ENCODE data around the gene IFRD2.
"Not testable (repeated sequence)": the region's sequence is repeated elsewhere in the genome, so short reads cannot be mapped to it uniquely, and the experiment has no call there.

Gene IFRD2

GRCh38 chr3:50287262-50287661 is 5.0 kb downstream of the IFRD2 start:
- no peak overlapping the region for H3K23ac ChIP-seq (ENCODE audit: low read depth, low read length, poor library complexity)
- WGBS, 2 donors (ENCODE audit: extremely low coverage in 2 of 2, insufficient read length in 2 of 2, insufficient replicate concordance in 1 of 2), result no CpG with 5 or more reads among the region's 1 CpG
- peaks cover 7% of the 10 kb centered on the region in 2 donors for H3K4me1 ChIP-seq (ENCODE audit: control insufficient read depth in 2 of 2, insufficient read depth in 1 of 2, low read depth in 1 of 2, low read length in 2 of 2)
- no peak overlapping the region for H2AK5ac ChIP-seq (ENCODE audit: low read depth, low read length)
- no peaks in the 10 kb centered on the region for H3K27me3 ChIP-seq (ENCODE audit: control insufficient read depth in 3 of 3, insufficient read depth in 3 of 3, low read depth in 1 of 3, low read length in 3 of 3)
- no peak overlapping the region for H3K4me3 ChIP-seq (ENCODE audit: low read length in 2 of 2)
- H3K79me1 ChIP-seq (ENCODE audit: low read depth, low read length), result peaks cover 17% of the 10 kb centered on the region
- H2AFZ ChIP-seq (ENCODE audit: low read length), result no peak overlapping the region
- H3K4ac ChIP-seq (ENCODE audit: low read length), result no peak overlapping the region
- no peak overlapping the region for H2BK120ac ChIP-seq (ENCODE audit: low read depth, low read length)
- DNase-seq (ENCODE audit: low spot score), result no peak
- no peak overlapping the region for H4K8ac ChIP-seq (ENCODE audit: low read depth, low read length)
- H3K9ac ChIP-seq (ENCODE audit: low read depth, low read length, poor library complexity), result no peak overlapping the region
- H3K18ac ChIP-seq (ENCODE audit: low read length), result no peak overlapping the region
- H3K4me2 ChIP-seq (ENCODE audit: insufficient read depth, low read length, poor library complexity, severe bottlenecking), result no peak overlapping the region
- peaks cover 36 to 50% of the 10 kb centered on the region in 2 donors for H3K36me3 ChIP-seq (replicated peaks in 1 of 2; ENCODE audit: control insufficient read depth in 2 of 2, insufficient read depth in 2 of 2, low read length in 2 of 2)
- no peak overlapping the region for H3K14ac ChIP-seq (ENCODE audit: low read length)
- H2BK15ac ChIP-seq (ENCODE audit: low read length), result no peak overlapping the region
- no peak overlapping the region for H2BK5ac ChIP-seq (ENCODE audit: low read length)
- H2BK12ac ChIP-seq (ENCODE audit: low read length), result no peak overlapping the region
- H3K27ac ChIP-seq (replicated peaks; ENCODE audit: low read length), result no peak overlapping the region
- H4K91ac ChIP-seq (ENCODE audit: low read depth, low read length, poor library complexity), result no peak overlapping the region
- H3K9me3 ChIP-seq (replicated peaks in 1 of 2; ENCODE audit: control insufficient read depth in 2 of 2, insufficient read depth in 1 of 2, low read depth in 1 of 2, low read length in 2 of 2), result no peaks in the 10 kb centered on the region

- Histone ChIP-seq H3K4me2 (ENCODE audit: insufficient read depth, low read length, poor library complexity, severe bottlenecking) (no peak overlapping the region), H3K18ac (ENCODE audit: low read length) (no peak overlapping the region), H3K4me3 (ENCODE audit: low read length in 2 of 2) (peak overlapping the region in 1 of 2 donors; percentile 32), H3K36me3 (replicated peaks in 1 of 2; ENCODE audit: control insufficient read depth in 2 of 2, insufficient read depth in 2 of 2, low read length in 2 of 2) (peaks cover 36 to 50% of the 10 kb centered on the region in 2 donors), H3K27ac (replicated peaks; ENCODE audit: low read length) (no peak overlapping the region), H2BK15ac (ENCODE audit: low read length) (no peak overlapping the region), H3K23ac (ENCODE audit: low read depth, low read length, poor library complexity) (peak overlapping the region; percentile 49), H3K4me1 (ENCODE audit: control insufficient read depth in 2 of 2, insufficient read depth in 1 of 2, low read depth in 1 of 2, low read length in 2 of 2) (peaks cover 4 to 6% of the 10 kb centered on the region in 2 donors), H3K9ac (ENCODE audit: low read depth, low read length, poor library complexity) (peak overlapping the region; percentile 25), H4K91ac (ENCODE audit: low read depth, low read length, poor library complexity) (no peak overlapping the region), H3K4ac (ENCODE audit: low read length) (no peak overlapping the region), H2AFZ (ENCODE audit: low read length) (no peak overlapping the region), H3K9me3 (replicated peaks in 1 of 2; ENCODE audit: control insufficient read depth in 2 of 2, insufficient read depth in 1 of 2, low read depth in 1 of 2, low read length in 2 of 2) (no peaks in the 10 kb centered on the region), H2BK120ac (ENCODE audit: low read depth, low read length) (no peak overlapping the region), H3K27me3 (ENCODE audit: control insufficient read depth in 3 of 3, insufficient read depth in 3 of 3, low read depth in 1 of 3, low read length in 3 of 3) (no peaks in the 10 kb centered on the region), H2AK5ac (ENCODE audit: low read depth, low read length) (peak overlapping the region; percentile 49), H3K79me1 (ENCODE audit: low read depth, low read length) (peaks cover 14% of the 10 kb centered on the region), H2BK5ac (ENCODE audit: low read length) (no peak overlapping the region), H3K14ac (ENCODE audit: low read length) (no peak overlapping the region), H4K8ac (ENCODE audit: low read depth, low read length) (no peak overlapping the region), H2BK12ac (ENCODE audit: low read length) (peak overlapping the region; percentile 4)
- no peak for DNase-seq (ENCODE audit: low spot score)
- WGBS, 2 donors (ENCODE audit: extremely low coverage in 2 of 2, insufficient read length in 2 of 2, insufficient replicate concordance in 1 of 2), result no CpG with 5 or more reads among the region's 28 CpGs
Measured at GRCh38 chr3:50286322-50287227, 5.7 kb downstream of the IFRD2 start.

- not testable (repeated sequence) for H2AFZ ChIP-seq (ENCODE audit: low read length); H3K23ac ChIP-seq (ENCODE audit: low read depth, low read length, poor library complexity); H2AK5ac ChIP-seq (ENCODE audit: low read depth, low read length); DNase-seq (ENCODE audit: low spot score); H2BK5ac ChIP-seq (ENCODE audit: low read length); H4K91ac ChIP-seq (ENCODE audit: low read depth, low read length, poor library complexity); H2BK120ac ChIP-seq (ENCODE audit: low read depth, low read length); H3K4me2 ChIP-seq (ENCODE audit: insufficient read depth, low read length, poor library complexity, severe bottlenecking); H3K14ac ChIP-seq (ENCODE audit: low read length); H3K27me3 ChIP-seq (ENCODE audit: control insufficient read depth in 3 of 3, insufficient read depth in 3 of 3, low read depth in 1 of 3, low read length in 3 of 3); H2BK15ac ChIP-seq (ENCODE audit: low read length); H2BK12ac ChIP-seq (ENCODE audit: low read length); H3K18ac ChIP-seq (ENCODE audit: low read length); H3K4me1 ChIP-seq (ENCODE audit: control insufficient read depth in 2 of 2, insufficient read depth in 1 of 2, low read depth in 1 of 2, low read length in 2 of 2); H4K8ac ChIP-seq (ENCODE audit: low read depth, low read length); H3K4me3 ChIP-seq (ENCODE audit: low read length in 2 of 2); H3K27ac ChIP-seq (replicated peaks; ENCODE audit: low read length); H3K9ac ChIP-seq (ENCODE audit: low read depth, low read length, poor library complexity); H3K4ac ChIP-seq (ENCODE audit: low read length); H3K9me3 ChIP-seq (replicated peaks in 1 of 2; ENCODE audit: control insufficient read depth in 2 of 2, insufficient read depth in 1 of 2, low read depth in 1 of 2, low read length in 2 of 2); H3K79me1 ChIP-seq (ENCODE audit: low read depth, low read length)
- H3K36me3 ChIP-seq (replicated peaks in 1 of 2; ENCODE audit: control insufficient read depth in 2 of 2, insufficient read depth in 2 of 2, low read length in 2 of 2), result peaks cover 24 to 34% of the 10 kb centered on the region in 2 donors
- WGBS, 2 donors (ENCODE audit: extremely low coverage in 2 of 2, insufficient read length in 2 of 2, insufficient replicate concordance in 1 of 2), result no CpG with 5 or more reads among the region's 6 CpGs
Measured at GRCh38 chr3:50284121-50284520, 8.1 kb downstream of the IFRD2 start.

GRCh38 chr3:50279255-50280016 is 12.8 kb downstream of the IFRD2 start:
- Histone ChIP-seq H2BK15ac (ENCODE audit: low read length) (peak overlapping the region; percentile 73), H3K23ac (ENCODE audit: low read depth, low read length, poor library complexity) (peak overlapping the region; percentile 20), H3K9ac (ENCODE audit: low read depth, low read length, poor library complexity) (peak overlapping the region; percentile 12), H3K14ac (ENCODE audit: low read length) (no peak overlapping the region), H3K4me3 (ENCODE audit: low read length in 2 of 2) (no peak overlapping the region), H2BK5ac (ENCODE audit: low read length) (no peak overlapping the region), H2AFZ (ENCODE audit: low read length) (peak overlapping the region; percentile 68), H2BK120ac (ENCODE audit: low read depth, low read length) (no peak overlapping the region), H3K18ac (ENCODE audit: low read length) (no peak overlapping the region), H4K91ac (ENCODE audit: low read depth, low read length, poor library complexity) (no peak overlapping the region), H3K4ac (ENCODE audit: low read length) (peak overlapping the region; percentile 95), H3K36me3 (replicated peaks in 1 of 2; ENCODE audit: control insufficient read depth in 2 of 2, insufficient read depth in 2 of 2, low read length in 2 of 2) (no peaks in the 10 kb centered on the region), H3K27me3 (ENCODE audit: control insufficient read depth in 3 of 3, insufficient read depth in 3 of 3, low read depth in 1 of 3, low read length in 3 of 3) (peaks cover 3 to 27% (median 12%) of the 10 kb centered on the region in 3 experiments), H3K27ac (replicated peaks; ENCODE audit: low read length) (no peak overlapping the region), H2AK5ac (ENCODE audit: low read depth, low read length) (peak overlapping the region; percentile 96), H4K8ac (ENCODE audit: low read depth, low read length) (no peak overlapping the region), H3K9me3 (replicated peaks in 1 of 2; ENCODE audit: control insufficient read depth in 2 of 2, insufficient read depth in 1 of 2, low read depth in 1 of 2, low read length in 2 of 2) (peaks cover 0 to 4% of the 10 kb centered on the region in 2 donors), H3K79me1 (ENCODE audit: low read depth, low read length) (peaks cover 4% of the 10 kb centered on the region), H3K4me2 (ENCODE audit: insufficient read depth, low read length, poor library complexity, severe bottlenecking) (no peak overlapping the region), H2BK12ac (ENCODE audit: low read length) (peak overlapping the region; percentile 82), H3K4me1 (ENCODE audit: control insufficient read depth in 2 of 2, insufficient read depth in 1 of 2, low read depth in 1 of 2, low read length in 2 of 2) (peaks cover 5 to 10% of the 10 kb centered on the region in 2 donors)
- no peak for DNase-seq (ENCODE audit: low spot score)
- WGBS, 2 donors (ENCODE audit: extremely low coverage in 2 of 2, insufficient read length in 2 of 2, insufficient replicate concordance in 1 of 2), result no CpG with 5 or more reads among the region's 8 CpGs

Data from neuronal stem cell (in vitro differentiated cells).